CD1c-positive myeloid dendritic cell (primary cell): ENCODE data around the gene TRABD2B.

Experiments
- DNase-seq: peaks from one replicate; pipeline ENCODE4 v3.0.0-alpha.2; 2016; ENCODE audit errors: extremely low spot score

The TRABD2B gene

GRCh38 chr1:47911424-47911823, 85.8 kb downstream of the TRABD2B start:
- DNase-seq: no peak

- DNase-seq: no peak
These were observed 88.9 kb downstream of the TRABD2B start for GRCh38 chr1:47908258-47908657.

- DNase-seq: no peak
These were observed 90.0 kb downstream of the TRABD2B start for GRCh38 chr1:47907177-47907528.

- DNase-seq: no peak
These were observed 90.5 kb downstream of the TRABD2B start for GRCh38 chr1:47906527-47907176.

- DNase-seq: no peak
These were observed 91.2 kb downstream of the TRABD2B start for GRCh38 chr1:47906009-47906432.

GRCh38 chr1:47903723-47904122, 93.5 kb downstream of the TRABD2B start:
- DNase-seq: no peak

DNA sequence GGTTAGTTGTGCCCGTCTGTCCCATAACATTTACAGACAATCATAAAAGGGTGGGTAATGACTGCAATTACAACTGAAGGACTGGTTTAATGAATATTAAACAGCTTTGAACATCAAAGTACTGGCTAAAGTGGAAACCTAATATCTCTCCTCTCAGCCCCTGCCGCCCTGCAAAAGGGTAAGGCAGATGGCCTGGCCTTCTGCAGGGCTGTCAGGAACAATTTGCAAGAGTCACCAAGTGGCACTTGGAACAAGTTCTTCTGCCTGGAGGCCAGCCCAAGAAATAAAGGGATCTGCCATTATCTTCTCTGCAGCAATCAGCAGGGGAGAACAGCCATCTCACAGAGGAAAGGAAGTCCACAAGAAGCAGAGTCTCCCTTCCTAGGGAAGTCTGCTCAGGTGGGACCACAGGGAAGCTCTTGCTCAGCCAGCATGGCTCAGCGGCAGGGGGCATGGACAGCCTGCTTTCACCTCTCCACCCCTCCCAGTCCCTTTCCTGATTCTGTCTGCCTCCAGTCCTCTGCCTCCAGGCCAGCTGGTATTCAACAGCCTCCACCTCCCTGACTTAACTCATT, 96.1 kb downstream of the TRABD2B start:
- no peak for DNase-seq

GRCh38 chr1:47898133-47898845, 98.9 kb downstream of the TRABD2B start:
- DNase-seq: no peak

GRCh38 chr1:47895279-47896125, 101.7 kb downstream of the TRABD2B start:
- DNase-seq: no peak

GRCh38 chr1:47894410-47895278, 102.5 kb downstream of the TRABD2B start:
- peak; percentile 23 for DNase-seq

- DNase-seq: no peak
These were observed 103.8 kb downstream of the TRABD2B start for GRCh38 chr1:47893412-47893811.

DNA sequence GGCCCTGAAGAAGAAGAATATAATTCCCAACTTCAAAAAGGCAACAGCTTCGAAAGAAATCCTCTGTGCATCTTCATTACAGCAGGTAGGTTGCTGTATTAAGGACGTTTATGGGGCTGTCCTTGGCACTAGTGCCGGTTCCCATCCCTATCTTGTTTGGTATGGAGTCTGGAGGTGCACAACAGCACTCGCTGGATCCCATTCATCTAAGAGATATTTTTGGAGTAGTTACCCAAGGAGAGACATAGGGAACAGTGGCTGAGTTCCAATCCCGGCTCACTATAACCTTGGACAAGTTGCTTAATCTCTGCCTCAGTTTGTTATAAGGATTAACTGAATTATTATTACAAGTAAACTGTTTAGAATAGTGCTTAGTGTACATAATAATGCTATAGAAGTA, 106.4 kb downstream of the TRABD2B start:
- no peak for DNase-seq

DNA sequence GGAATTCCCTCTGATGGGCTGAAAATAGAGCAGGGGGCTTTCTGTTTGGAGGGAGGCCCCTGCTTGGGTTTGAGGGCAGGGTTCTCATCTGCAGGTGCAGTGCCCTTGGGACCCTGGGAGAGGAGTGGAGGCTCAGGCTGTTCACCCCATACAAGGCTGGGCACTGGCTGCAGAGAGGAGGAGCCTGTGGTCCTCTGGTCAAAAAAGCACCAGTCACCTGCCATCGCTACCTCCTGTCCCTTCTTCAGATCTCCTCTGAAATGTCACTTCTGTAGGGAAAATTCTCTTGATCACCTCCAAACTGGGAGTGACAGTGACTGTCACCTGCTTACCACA, 108.9 kb downstream of the TRABD2B start:
- no peak for DNase-seq

DNA sequence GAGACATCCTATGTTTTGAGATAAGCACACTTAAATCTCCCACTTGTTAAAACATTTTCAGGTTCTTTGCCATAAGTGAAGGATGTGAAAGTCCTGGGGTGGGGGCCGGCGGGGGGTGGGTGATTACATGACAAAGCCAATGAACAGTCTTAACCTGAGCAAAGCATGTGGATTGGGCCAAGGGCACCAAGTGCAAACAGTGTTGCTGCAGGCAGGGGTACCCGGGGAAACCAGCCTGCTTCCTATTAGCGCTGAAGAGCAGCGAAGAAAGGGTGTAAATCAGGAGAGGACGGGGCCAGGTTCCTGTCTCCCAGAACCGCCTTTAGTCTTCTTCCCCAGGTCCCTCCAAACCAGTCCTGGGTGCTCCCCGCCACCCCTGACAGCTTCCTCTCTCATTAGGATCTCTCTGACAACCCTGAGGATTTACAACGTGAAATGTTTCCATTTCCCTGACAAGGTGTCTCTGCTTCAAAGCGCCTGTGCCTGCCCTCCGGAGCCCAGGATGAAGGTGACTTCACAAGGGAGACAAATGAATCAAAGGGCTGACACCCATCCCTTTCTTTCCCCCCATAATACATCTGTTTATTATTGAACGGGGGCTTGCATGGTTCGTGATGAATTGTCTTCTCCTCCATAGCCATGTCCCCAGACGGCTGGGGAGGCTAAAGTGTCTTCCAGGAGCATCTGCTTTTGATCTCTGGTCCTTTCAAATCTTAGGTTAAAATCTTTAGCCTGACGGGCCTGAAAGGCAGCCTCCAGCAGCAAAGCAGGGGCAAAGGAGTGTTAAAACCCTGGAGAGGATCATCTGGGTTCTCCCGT, 109.5 kb downstream of the TRABD2B start:
- no peak for DNase-seq

DNA sequence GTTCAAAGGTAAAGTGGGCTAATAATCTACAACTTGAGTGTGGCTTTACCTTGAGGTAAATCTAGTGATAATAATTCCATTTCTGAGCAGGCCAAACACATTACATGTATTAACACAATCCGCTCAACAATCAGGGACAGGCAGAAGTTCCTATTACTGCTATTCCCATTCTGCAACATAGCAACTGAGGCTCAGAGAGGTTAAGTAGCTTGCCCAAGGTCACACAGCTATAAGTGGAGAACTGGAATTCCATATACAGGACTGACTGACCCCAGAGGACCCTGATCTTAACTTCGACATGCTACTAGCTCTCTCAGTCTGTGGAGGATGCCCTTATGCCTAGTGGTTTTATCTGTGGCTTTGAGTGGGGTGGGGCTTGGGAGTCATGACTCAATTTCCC, 110.1 kb downstream of the TRABD2B start:
- DNase-seq: no peak

- DNase-seq: no peak
These were observed 111.0 kb downstream of the TRABD2B start for GRCh38 chr1:47886141-47886540.

DNA sequence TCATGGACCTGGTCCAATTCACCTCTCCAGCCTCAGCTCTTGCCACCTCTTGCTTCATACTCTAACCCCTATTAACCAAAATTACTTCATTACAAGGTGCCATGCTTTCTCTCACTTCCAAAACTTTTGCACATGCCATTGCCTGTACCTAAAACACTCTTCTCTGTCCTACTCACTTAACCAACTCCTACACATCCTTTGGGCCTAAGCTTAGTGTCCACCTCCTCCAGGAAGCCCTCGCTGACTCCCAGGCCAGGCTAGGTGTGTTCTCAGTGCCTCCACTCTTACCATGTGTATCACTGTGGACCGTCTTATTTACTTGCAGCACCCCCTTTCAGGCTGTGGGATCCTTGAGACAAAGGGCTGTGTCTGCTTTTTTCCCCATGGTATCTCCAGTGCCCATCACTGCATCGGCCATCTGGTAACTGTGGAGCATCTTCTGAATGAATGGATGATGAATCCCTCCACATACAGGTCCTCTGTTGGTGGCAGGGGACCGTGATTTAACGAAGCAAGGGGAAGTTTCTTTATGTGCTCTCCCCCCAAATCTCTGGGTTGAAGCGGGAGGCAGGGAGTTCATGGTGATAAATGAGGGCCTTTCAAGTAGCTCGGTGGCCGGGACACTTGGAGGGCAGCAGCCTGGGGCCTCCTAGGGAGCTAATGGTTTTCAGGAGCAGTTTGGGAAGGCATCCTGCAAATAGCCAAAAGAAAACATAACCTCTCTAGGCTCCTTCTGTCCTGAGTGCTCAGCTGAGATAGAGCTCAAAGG, 111.9 kb downstream of the TRABD2B start:
- DNase-seq: no peak

DNA sequence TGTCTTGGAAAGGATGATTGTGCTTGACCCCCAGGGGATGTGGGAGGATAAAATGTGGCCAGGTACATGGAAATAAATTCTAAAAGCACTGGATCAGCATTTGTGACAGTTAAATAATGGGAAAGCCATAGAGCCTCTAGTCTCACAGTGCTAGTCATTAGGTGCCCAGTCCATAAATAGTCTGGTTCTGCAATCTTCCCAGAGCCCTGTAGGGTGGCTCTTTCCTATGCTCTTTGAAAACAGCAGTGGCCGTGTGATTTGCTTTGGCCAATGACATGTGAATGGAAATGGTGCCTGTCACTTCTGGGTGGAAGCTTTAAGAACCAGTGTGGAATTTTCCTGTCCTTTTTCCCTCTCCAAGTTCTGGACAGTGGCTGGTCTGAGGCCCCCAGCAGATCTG, 113.2 kb downstream of the TRABD2B start:
- no peak for DNase-seq

DNA sequence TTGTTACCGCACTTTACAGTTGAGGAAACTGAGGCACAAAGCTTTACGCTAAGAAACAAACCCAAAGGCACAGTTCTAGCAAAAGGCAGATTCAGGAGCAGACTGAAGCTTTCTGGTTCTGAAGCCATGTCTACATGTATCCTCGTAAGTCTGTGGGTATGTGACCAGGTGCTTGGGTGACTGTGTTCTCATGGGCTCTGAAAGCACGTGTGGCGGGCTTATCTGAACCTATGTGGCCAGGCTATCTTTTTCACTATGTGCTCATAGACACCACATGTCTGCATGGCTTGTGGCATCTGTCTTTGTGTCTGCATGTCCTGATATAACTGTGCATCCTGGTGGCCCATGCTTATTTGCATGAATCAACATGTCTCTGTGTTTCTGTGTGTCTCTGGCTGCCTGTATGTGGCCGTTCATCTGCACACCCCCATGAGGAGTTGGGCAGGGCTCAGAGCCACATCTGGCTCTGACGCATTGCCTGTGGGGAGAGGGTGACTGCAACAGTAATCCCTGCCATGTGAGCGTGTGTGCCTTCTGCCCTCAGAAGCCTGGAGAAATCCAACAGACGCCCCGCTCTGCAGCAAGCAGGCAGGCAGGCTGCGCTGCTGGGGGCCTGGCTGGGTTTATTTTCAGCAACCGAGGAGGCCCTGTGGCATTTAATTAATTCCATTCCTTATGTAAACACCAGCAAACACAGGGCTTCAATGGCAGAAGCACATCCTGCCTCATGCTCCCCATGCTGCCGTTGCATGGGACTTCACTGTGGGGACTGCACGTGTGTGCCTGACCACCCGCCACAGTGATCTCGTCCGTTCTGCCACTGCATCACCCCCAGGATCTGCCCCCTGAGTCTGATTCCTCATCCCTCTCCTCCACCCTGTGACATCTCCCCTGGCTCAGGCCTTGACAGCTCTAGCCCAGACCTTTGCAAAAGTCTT, 115.4 kb downstream of the TRABD2B start:
- no peak for DNase-seq
